Suprapubic skin (tissue), 4 donors: ENCODE data around the gene LTA.

ENCODE experiments used
- EP300 ChIP-seq: sonication (generic); formaldehyde crosslinking; IDR thresholded peaks from one replicate; pipeline ENCODE4 v1.6.1; 2017; ENCODE audit warnings: antibody characterized with exemption
- POLR2A ChIP-seq, 2 donors: fragments of 450-650 bp; IDR thresholded peaks; one replicate each; pipeline ENCODE4 v1.6.1; 2017; ENCODE audit warnings: antibody characterized with exemption in 2 of 2, mild to moderate bottlenecking in 2 of 2, moderate library complexity in 2 of 2
- POLR2AphosphoS5 ChIP-seq, 3 donors: sonication (generic); formaldehyde crosslinking; IDR thresholded peaks; one replicate each; pipeline ENCODE4 v1.6.1; 2017; ENCODE audit warnings: antibody characterized with exemption in 3 of 3
- TF ChIP-seq, protein P1 (sequence below), 2 donors: fragments of 200-600 bp in 1 of 2; fragments of 450-650 bp in 1 of 2; sonication (generic) in 1 of 2; IDR thresholded peaks; one replicate each; pipeline ENCODE4 v1.5.1; 2016 to 2019; ENCODE audit warnings: antibody characterized with exemption in 2 of 2, mild to moderate bottlenecking in 1 of 2, moderate library complexity in 1 of 2

DNA sequence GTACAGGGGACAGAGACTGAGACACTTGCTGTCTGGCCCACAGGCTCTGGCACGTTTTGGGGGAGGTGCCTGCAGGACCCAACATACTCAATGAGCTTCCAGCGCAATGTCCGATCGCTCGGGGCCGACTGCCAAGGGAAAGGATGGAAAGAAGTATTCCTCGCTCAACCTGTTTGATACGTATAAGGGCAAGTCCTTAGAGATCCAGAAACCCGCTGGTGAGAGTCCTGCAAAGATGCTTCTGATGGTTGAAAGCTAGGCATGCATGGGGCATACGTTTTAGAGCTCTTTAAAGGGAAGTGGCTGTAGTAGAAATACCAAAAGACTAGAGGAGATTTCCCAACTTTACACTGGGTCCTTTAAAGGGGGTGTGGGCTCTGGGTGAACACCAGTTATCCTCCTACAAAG, 50.6 kb downstream of the LTA start:
- TF ChIP-seq, protein P1, sequence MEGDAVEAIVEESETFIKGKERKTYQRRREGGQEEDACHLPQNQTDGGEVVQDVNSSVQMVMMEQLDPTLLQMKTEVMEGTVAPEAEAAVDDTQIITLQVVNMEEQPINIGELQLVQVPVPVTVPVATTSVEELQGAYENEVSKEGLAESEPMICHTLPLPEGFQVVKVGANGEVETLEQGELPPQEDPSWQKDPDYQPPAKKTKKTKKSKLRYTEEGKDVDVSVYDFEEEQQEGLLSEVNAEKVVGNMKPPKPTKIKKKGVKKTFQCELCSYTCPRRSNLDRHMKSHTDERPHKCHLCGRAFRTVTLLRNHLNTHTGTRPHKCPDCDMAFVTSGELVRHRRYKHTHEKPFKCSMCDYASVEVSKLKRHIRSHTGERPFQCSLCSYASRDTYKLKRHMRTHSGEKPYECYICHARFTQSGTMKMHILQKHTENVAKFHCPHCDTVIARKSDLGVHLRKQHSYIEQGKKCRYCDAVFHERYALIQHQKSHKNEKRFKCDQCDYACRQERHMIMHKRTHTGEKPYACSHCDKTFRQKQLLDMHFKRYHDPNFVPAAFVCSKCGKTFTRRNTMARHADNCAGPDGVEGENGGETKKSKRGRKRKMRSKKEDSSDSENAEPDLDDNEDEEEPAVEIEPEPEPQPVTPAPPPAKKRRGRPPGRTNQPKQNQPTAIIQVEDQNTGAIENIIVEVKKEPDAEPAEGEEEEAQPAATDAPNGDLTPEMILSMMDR (IDR thresholded peaks at IDR 0.05): no peak
- no peak for TF ChIP-seq POLR2AphosphoS5 (IDR thresholded peaks at IDR 0.05)
- TF ChIP-seq POLR2A (IDR thresholded peaks at IDR 0.05): no peak
- no peak for TF ChIP-seq EP300
